SK-N-SH (cell line): ENCODE results near the gene ICAM5. TPM values are rescaled to one million over a fixed set of nuclear protein-coding genes. Genes with fewer than 3 reads are reported as not detected.

Experiments
- CTCF ChIA-PET: fragments of 300-600, 350-600 bp; formaldehyde crosslinking; extraction: SDS; loops from one replicate; lab custom pipeline; 2021; lab: Yijun Ruan, JAX
- POLR2A ChIA-PET: fragments of 350-600 bp; sonication (Branson Sonifier 250); formaldehyde crosslinking; extraction: SDS; loops from one replicate; lab custom pipeline; 2020; ENCODE audit warnings: antibody characterized with exemption, inconsistent platforms; lab: Yijun Ruan, JAX
- DNase-seq: peaks from one replicate; pipeline ENCODE4 v3.0.0; 2012
- H2AFZ ChIP-seq: fragments of 200-600 bp; sonication (generic); 2 replicates; pipeline ENCODE4 v1.8.1; 2016; ENCODE audit warnings: antibody characterized with exemption, mild to moderate bottlenecking, low read depth
- H3F3A ChIP-seq: fragments of 200-600 bp; sonication (generic); replicated peaks from 2 replicates; pipeline ENCODE3; 2016; ENCODE audit warnings: antibody characterized with exemption, mild to moderate bottlenecking; ENCODE audit not compliant: insufficient read depth
- H3K27ac ChIP-seq, 2 experiments: fragments of 200-500 bp in 1 of 2; fragments of 200-600 bp in 1 of 2; sonication (Bioruptor generic) in 1 of 2; sonication (generic), shearing (Covaris generic) in 1 of 2; 2 replicates each; pipeline versions ENCODE4 v1.5.1 to v1.6.1; 2014 to 2016; ENCODE audit warnings: low read depth in 2 of 2, inconsistent platforms in 1 of 2, low read length in 1 of 2, mild to moderate bottlenecking in 1 of 2, mixed read lengths in 1 of 2
- H3K27me3 ChIP-seq: fragments of 200-600 bp; sonication (generic), shearing (Covaris generic); 2 replicates; pipeline ENCODE4 v1.6.1; 2016; ENCODE audit warnings: mixed run types; ENCODE audit not compliant: insufficient read depth
- H3K36me3 ChIP-seq, 2 experiments: fragments of 200-500 bp in 1 of 2; fragments of 200-600 bp in 1 of 2; sonication (Bioruptor generic) in 1 of 2; sonication (generic) in 1 of 2; replicated peaks in 1 of 2; 2 replicates each; pipeline versions ENCODE3 to v1.5.1; 2014 to 2016; ENCODE audit warnings: low read length in 1 of 2, mild to moderate bottlenecking in 1 of 2; ENCODE audit not compliant: insufficient read depth in 2 of 2, control insufficient read depth in 1 of 2
- H3K4me1 ChIP-seq, 2 experiments: fragments of 200-500 bp in 1 of 2; fragments of 200-600 bp in 1 of 2; sonication (Bioruptor generic) in 1 of 2; sonication (generic), shearing (Covaris generic) in 1 of 2; 2 replicates each; pipeline versions ENCODE4 v1.5.1 to v1.6.1; 2014 to 2016; ENCODE audit warnings: low read depth in 1 of 2, low read length in 1 of 2, mixed run types in 1 of 2; ENCODE audit not compliant: insufficient read depth in 2 of 2, control insufficient read depth in 1 of 2
- H3K4me2 ChIP-seq: fragments of 200-600 bp; sonication (generic), shearing (Covaris generic); 2 replicates; pipeline ENCODE4 v1.6.1; 2017; ENCODE audit warnings: mixed run types
- H3K4me3 ChIP-seq, 2 experiments: fragments of 200-500 bp in 1 of 2; fragments of 200-600 bp in 1 of 2; sonication (Bioruptor generic) in 1 of 2; sonication (generic), shearing (Covaris generic) in 1 of 2; 2 replicates each; pipeline versions ENCODE4 v1.5.1 to v1.8.1; 2014 to 2016; ENCODE audit warnings: low read depth in 2 of 2, inconsistent platforms in 1 of 2, low read length in 1 of 2, mild to moderate bottlenecking in 1 of 2, mixed read lengths in 1 of 2, moderate library complexity in 1 of 2
- H3K79me2 ChIP-seq: fragments of 200-600 bp; sonication (generic); 2 replicates; pipeline ENCODE4 v1.8.1; 2017; ENCODE audit warnings: mild to moderate bottlenecking; ENCODE audit not compliant: insufficient read depth
- H3K9ac ChIP-seq: fragments of 200-600 bp; sonication (generic); 2 replicates; pipeline ENCODE4 v1.6.1; 2017; ENCODE audit warnings: mixed run types
- H3K9me2 ChIP-seq: fragments of 200-600 bp; sonication (generic); 2 replicates; pipeline ENCODE4 v1.6.1; 2017; ENCODE audit warnings: mixed run types
- H3K9me3 ChIP-seq: fragments of 200-600 bp; sonication (generic); 2 replicates; pipeline ENCODE4 v1.6.1; 2017; ENCODE audit warnings: mixed run types, mild to moderate bottlenecking, moderate library complexity
- H4K20me1 ChIP-seq: fragments of 200-600 bp; sonication (generic); 2 replicates; pipeline ENCODE4 v1.6.1; 2017; ENCODE audit warnings: mild to moderate bottlenecking, mixed run types; ENCODE audit not compliant: insufficient read depth
- CTCF ChIP-seq: fragments of 200-600 bp; sonication (generic); IDR thresholded peaks from 2 replicates; pipeline ENCODE4 v1.6.1; 2017; ENCODE audit warnings: antibody characterized with exemption, mild to moderate bottlenecking, moderate library complexity
- ELF1 ChIP-seq: IDR thresholded peaks from 2 replicates; pipeline ENCODE4 v1.4.0; 2012
- FOSL2 ChIP-seq: IDR thresholded peaks from 2 replicates; pipeline ENCODE4 v1.4.0; 2012; ENCODE audit warnings: low read depth, mild to moderate bottlenecking, moderate library complexity, borderline replicate concordance
- FOXJ3 ChIP-seq: sonication (generic); formaldehyde crosslinking; IDR thresholded peaks from 2 replicates; pipeline ENCODE4 v1.5.1; 2020; ENCODE audit warnings: mild to moderate bottlenecking, missing genetic modification reagents
- FOXM1 ChIP-seq: IDR thresholded peaks from 2 replicates; pipeline ENCODE4 v1.4.0; 2012; ENCODE audit warnings: low read depth, mild to moderate bottlenecking
- GATA2 ChIP-seq: sonication (generic); formaldehyde crosslinking; IDR thresholded peaks from 2 replicates; pipeline ENCODE4 v1.5.0; 2020; ENCODE audit warnings: mild to moderate bottlenecking, missing genetic modification reagents
- MEF2A ChIP-seq: IDR thresholded peaks from 2 replicates; pipeline ENCODE4 v1.4.0; 2012; ENCODE audit warnings: low read depth, borderline replicate concordance
- NRF1 ChIP-seq: IDR thresholded peaks from 2 replicates; pipeline ENCODE4 v1.6.1; 2012; ENCODE audit warnings: low read depth, mild to moderate bottlenecking, low read length
- RAD21 ChIP-seq: IDR thresholded peaks from 2 replicates; pipeline ENCODE4 v1.6.1; 2012; ENCODE audit warnings: mild to moderate bottlenecking, low read length
- REST ChIP-seq: IDR thresholded peaks from 2 replicates; pipeline ENCODE4 v1.6.1; 2012; ENCODE audit warnings: mild to moderate bottlenecking, low read depth, low read length, moderate library complexity
- RFX5 ChIP-seq: IDR thresholded peaks from 2 replicates; pipeline ENCODE4 v1.6.1; 2012; ENCODE audit warnings: mild to moderate bottlenecking, improper control_type of control experiment, low read length
- RXRA ChIP-seq: IDR thresholded peaks from 2 replicates; pipeline ENCODE4 v1.4.0; 2012; ENCODE audit warnings: low read depth, mild to moderate bottlenecking, borderline replicate concordance
- SMC3 ChIP-seq: IDR thresholded peaks from 2 replicates; pipeline ENCODE4 v1.6.1; 2012; ENCODE audit warnings: low read depth, low read length, improper control_type of control experiment
- TAF1 ChIP-seq: IDR thresholded peaks from 2 replicates; pipeline ENCODE4 v1.6.1; 2012; ENCODE audit warnings: low read depth, mild to moderate bottlenecking, low read length, moderate library complexity, borderline replicate concordance
- ZBTB33 ChIP-seq: IDR thresholded peaks from 2 replicates; pipeline ENCODE4 v1.4.0; 2012; ENCODE audit warnings: low read depth, borderline replicate concordance
- WGBS: methylation state at CpG from one replicate; pipeline ENCODE4 v1.1.6; 2017; ENCODE audit warnings: low lambda C conversion rate; 5-methylcytosine and 5-hydroxymethylcytosine counted together
- polyA plus RNA-seq, 3 experiments: library from polyadenylated mRNA; depleted of rRNA; stranded (reverse); fragments of >200 nt; gene quantifications; 2 replicates each; pipeline ENCODE4 v1.2.3, GENCODE V29; 2012

The ICAM5 gene
- polyA plus RNA-seq, 1 of the 3 experiments (the other 2 are of a cell fraction) = 5.2 TPM

- TF ChIP-seq ZBTB33 = no peak
- TF ChIP-seq ELF1 = no peak
- TF ChIP-seq RFX5 = no peak
- no peak for TF ChIP-seq FOXM1
- TF ChIP-seq FOSL2 = no peak
- TF ChIP-seq SMC3 = no peak
Measured at GRCh38 chr19:10293637-10294367, 4.0 kb downstream of the ICAM5 start (continued).

GRCh38 chr19:10294368-10294697 lies 4.6 kb downstream of the ICAM5 start:
- no peaks in the 10 kb centered on the region for H3K9me2 ChIP-seq
- WGBS = 47% methylated on average over 8 of the region's 25 CpGs
- POLR2A ChIA-PET = no interaction called here
- H3K9ac ChIP-seq = no peak overlapping the region
- H4K20me1 ChIP-seq = no peaks in the 10 kb centered on the region
- H3K36me3 ChIP-seq = no peaks in the 10 kb centered on the region
- H3K4me1 ChIP-seq = peaks cover 0 to 32% of the 10 kb centered on the region in 2 experiments; a peak in 1 of 4 replicates
- H3K4me3 ChIP-seq = no peak overlapping the region
- TF ChIP-seq NRF1 (no peak), RAD21 (no peak), GATA2 (CRISPR knock-in tag) (no peak), FOXM1 (no peak), FOXJ3 (CRISPR knock-in tag) (no peak), MEF2A (no peak), TAF1 (no peak), RXRA (no peak), ELF1 (no peak), REST (no peak), CTCF (no peak)
- TF ChIP-seq, all 33 proteins: peak for 0
- Histone ChIP-seq H3K79me2 (no peaks in the 10 kb centered on the region), H3K4me2 (no peak overlapping the region), H3K27ac (no peak overlapping the region), H3K9me3 (no peaks in the 10 kb centered on the region), H3F3A (no peaks in the 10 kb centered on the region), H2AFZ (no peak overlapping the region), H3K27me3 (no peaks in the 10 kb centered on the region)
- no peak for DNase-seq
- CTCF ChIA-PET = interaction anchor here (0.8 to 0.9 kb wide), 2 partner anchors 16 to 122 kb away, joined by 3 to 4 read pairs; partner anchors contain the start of gene ZGLP1
